H1 (cell line): ENCODE results near the gene CLDN24. TPM values are rescaled to one million over a fixed set of nuclear protein-coding genes. Genes with fewer than 3 reads are reported as not detected.

ENCODE experiments used
- JUND ChIP-seq: IDR thresholded peaks from 2 replicates; pipeline ENCODE4 v1.6.1; 2011; ENCODE audit warnings: mild to moderate bottlenecking, improper control_type of control experiment, low read length
- POLR2AphosphoS5 ChIP-seq: IDR thresholded peaks from 2 replicates; pipeline ENCODE4 v1.6.1; 2011; ENCODE audit warnings: low read depth, low read length
- polyA plus RNA-seq, 7 experiments: library from polyadenylated mRNA; depleted of rRNA in 3 of 7; stranded (reverse) in 5 of 7; unstranded in 2 of 7; fragments of >200 nt in 5 of 7; fragments of 200-250 nt in 2 of 7; gene quantifications; 1 replicate in 5 of 7; 2 replicates in 1 of 7; 4 replicates in 1 of 7; pipeline versions ENCODE4 v1.2.1 to v1.2.3, GENCODE V29; 2011 to 2013; ENCODE audit warnings: missing spikeins in 2 of 7, mixed read lengths in 2 of 7
- total RNA-seq: library from RNA; stranded (reverse); fragmentation: NEBNext Ultra II Directional; extraction: Animal tissue kit (Norgen Biotek cat#: 25700); gene quantifications from 2 replicates; pipeline ENCODE4 v1.2.1, GENCODE V29; 2021

The CLDN24 gene
- total and polyA plus RNA-seq, 2 of the 8 experiments (the other 6 are each of a cell fraction or from before 2014, with no cell fraction given) = not detected

GRCh38 chr4:183364025-183364424, 41.8 kb upstream of the CLDN24 start (continued):
- TF ChIP-seq JUND (no peak), POLR2AphosphoS5 (no peak)
